Jurkat, Clone E6-1 (cell line): ENCODE measurements around the gene RSPH9.
"Not testable (repeated sequence)": the region's sequence is repeated elsewhere in the genome, so short reads cannot be mapped to it uniquely, and the experiment has no call there.

ENCODE experiments used
- DNase-seq: peaks from one replicate; pipeline ENCODE4 v3.0.0-alpha.2; 2011; ENCODE audit warnings: low read depth, low spot score
- H3K4me3 ChIP-seq: 2 replicates; pipeline ENCODE4 v1.5.1; 2011; ENCODE audit warnings: mild to moderate bottlenecking, low read length, control low read depth, moderate library complexity

RSPH9 gene

DNA sequence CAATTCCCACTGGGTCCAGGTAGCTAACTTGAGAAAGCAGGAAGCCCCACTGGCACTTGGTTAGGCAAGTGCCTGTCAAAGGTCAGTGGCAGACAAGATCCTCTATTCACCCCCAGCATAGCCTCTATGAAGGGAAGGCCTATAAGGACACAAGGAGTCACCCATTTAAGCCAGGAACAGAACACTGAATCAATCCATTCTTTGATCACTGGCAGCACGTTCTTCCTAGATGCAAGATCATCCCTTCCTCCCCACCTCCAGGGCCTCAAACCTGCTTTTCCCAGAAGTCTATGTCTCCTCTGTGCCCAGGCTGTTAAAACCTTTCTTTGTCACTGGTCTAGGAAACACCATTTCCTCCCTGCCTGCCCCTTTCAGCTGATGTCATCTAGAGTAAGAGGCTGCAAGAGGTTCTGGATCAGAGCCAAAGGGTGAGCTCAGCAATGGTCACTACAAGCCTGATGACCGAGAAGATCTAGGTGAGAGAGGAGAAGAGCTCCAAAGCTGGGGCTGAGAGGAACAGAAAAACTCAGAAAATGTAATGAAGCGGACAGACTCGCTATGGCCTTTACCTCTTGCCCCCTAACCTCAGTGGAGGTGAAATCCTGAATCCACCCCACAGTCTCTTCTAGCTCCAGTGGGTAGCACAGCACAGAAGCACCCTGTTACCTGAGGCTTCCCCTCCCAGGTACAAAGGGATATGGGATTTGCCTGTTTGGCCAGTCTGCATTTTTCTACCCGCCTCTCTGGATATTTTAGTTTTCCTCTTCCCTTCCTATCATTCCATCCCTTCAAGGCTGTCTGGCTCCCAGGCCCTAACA is 17.6 kb upstream of the RSPH9 start:
- no peak for DNase-seq
- no peak overlapping the region for H3K4me3 ChIP-seq

DNA sequence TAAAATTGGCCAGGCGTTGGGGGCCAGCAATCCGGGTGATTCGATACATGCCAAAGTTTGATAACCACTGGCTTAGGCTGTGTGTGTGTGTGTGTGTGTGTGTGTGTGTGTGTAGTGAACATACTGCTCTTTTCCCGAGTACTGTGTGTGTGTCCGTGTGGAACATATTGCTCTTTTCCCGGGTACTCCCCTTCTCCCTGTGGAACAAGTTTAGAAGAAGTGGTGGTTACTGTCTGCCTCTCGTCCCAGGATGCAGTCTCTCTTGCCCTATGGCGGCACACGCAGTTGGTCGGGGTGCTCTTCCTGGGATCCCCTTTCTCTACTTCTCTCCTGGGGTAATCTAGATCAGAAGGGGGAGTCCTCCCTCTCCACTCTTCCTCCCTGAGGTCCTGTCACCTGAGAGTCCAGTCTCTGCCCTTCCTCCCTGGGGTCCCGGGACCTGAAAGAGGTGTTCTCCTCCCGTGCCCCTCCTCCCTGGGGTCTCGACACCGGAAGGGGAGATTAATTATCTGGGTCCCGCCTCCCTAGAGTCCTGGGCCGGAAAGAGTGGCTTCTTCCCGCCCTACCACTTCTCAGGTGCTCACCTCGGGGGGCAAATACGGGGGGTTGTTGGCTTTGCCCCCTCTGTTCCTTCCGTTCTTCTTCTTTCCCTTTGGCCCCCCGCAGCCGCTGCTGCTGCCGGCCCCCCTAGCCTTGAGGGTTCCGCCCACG is 16.3 kb upstream of the RSPH9 start:
- H3K4me3 ChIP-seq = peak overlapping the region; percentile 94
- DNase-seq = peak; percentile 58

DNA sequence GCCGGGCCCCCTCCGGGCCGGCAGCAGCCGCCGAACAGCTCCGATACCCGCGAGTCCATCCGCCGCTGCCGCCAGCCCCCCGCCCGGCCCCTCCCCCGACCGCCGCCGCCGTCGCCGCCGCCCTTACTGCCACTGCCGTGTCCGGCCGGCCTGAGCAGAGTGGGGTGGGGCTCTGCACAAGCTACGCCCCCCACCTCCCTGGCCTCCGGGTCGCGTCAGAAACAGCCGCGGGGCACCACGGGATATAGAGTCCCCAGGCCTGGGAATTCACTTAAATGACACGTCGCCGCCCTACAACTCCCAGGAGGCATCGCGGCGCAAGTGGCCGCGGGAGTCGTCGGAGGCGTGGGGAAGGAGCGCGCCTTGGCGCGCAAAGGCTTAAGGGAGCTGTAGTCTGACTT is 15.7 kb upstream of the RSPH9 start, which contains the start of gene GTPBP2:
Gene GTPBP2, minus strand, starts transcription at position 161 of the 401 bp plus-strand sequence. Its CDS starts 102 bp downstream, at position 59.
- peak; percentile 97 for DNase-seq
- peak within 1 kb of the TSS; percentile 94 for H3K4me3 ChIP-seq

DNA sequence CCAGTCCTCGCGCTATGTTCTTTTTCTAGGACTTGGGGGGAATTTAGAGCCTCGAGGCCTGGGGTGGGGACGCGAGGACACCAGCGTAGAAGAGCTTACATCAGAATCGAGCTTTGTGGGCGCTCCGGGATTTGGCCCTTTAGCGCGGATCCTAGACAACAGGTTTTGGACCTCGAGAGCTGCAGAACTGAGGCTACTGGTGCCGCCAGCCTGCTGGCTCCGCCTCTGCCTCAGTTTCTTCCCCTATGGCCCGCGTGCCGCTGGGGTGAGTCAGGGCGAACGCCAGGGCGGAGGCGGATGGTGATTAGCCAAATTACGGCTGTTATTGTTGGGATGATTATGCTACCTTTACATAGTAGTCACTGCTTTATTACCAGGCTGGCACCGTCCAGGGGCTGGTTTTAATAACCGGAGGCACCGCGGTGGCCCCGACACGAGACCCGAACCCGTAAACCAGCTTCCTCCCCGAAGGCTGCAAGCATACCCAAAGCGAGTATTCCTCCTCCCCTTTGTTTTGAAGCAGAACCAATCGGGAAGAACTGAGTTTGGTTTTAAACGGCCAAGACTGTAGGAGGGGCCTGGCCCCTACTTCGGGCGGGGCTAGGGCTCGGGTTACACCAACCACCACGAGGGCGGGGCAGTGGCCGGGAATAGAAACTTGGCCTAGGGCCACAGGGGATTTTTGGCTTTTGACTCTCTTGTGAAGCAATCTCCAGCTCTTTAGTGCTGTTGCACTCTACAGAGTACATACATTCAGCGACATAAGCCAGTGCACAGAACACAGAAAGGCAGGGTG is 15.1 kb upstream of the RSPH9 start:
- H3K4me3 ChIP-seq = peak overlapping the region; percentile 94
- DNase-seq = peak; percentile 95

DNA sequence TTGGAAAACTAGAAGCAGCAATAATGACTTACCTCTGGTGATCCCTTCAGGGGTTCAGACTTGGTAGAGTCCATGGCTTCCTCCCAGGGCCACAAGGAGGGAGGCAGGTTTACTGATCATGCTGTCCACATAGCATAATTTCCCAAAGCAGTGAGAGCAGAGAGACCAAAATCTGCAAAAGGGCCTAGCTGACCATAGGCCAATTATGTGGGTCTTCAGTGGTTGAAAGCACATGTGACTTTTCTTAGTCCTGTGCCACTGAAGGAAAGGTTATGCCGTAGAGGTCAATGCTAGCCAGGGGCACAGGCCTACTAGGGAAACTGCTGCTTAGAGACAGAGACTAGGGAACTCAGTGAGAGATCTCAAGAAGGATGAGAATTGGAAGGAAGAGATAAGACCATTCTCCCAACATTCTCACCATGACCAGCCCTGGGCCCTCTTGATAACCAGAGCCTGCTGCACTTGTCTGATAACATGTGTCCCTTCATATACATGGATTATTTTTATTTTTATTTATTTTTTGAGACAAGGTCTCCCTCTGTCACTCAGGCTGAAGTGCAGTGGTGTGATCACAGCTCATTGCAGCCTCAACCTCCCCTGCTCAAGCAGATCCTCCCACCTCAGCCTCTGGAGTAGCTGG is 13.7 kb upstream of the RSPH9 start:
- H3K4me3 ChIP-seq = no peak overlapping the region
- DNase-seq = no peak

DNA sequence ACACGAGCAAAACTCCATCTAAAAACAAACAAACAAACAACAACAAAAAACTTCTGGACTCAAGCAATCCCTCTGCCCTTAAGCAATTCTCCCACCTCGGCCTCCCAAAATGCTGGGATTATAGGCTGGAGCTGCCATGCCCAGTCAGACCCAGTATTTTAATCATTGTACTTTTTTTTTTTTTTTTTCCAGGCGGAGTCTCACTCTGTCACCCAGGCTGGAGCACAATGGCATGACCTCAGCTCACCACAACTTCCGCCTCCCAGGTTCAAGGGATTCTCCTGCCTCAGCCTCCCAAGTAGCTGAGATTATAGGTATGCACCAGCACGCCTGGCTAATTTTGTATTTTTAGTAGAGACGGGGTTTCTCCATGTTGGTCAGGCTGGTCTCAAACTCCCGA is 11.8 kb upstream of the RSPH9 start:
- not testable (repeated sequence) for H3K4me3 ChIP-seq, DNase-seq

DNA sequence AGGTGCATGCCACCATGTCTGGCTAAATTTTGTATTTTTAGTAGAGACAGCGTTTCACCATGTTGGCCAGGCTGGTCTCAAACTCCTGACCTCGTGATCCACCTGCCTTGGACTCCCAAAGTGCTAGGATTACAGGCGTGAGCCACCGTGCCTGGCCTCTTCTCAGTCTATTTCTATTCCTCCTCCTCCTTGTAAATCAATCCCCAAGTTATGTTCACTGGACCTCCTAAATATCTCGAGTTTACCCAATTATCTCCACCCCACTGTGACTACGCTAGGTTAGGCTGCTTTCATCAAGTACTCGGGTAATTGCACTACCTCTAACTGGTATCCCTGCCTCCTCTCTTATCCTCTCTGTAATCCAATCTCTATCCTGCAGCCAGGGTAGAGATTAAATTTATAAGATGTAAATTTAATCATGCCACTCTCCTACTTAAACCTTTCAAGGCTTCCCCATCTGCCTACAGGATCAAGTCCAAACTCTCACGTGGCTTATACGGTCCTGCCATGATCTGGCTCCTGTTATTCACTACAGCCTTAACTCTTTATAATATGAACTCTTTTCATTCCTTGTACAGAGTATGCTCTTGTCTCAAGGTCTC is 10.0 kb upstream of the RSPH9 start:
- peak overlapping the region; percentile 100; the same call in 1 of the 2 replicates for H3K4me3 ChIP-seq
- no peak for DNase-seq

DNA sequence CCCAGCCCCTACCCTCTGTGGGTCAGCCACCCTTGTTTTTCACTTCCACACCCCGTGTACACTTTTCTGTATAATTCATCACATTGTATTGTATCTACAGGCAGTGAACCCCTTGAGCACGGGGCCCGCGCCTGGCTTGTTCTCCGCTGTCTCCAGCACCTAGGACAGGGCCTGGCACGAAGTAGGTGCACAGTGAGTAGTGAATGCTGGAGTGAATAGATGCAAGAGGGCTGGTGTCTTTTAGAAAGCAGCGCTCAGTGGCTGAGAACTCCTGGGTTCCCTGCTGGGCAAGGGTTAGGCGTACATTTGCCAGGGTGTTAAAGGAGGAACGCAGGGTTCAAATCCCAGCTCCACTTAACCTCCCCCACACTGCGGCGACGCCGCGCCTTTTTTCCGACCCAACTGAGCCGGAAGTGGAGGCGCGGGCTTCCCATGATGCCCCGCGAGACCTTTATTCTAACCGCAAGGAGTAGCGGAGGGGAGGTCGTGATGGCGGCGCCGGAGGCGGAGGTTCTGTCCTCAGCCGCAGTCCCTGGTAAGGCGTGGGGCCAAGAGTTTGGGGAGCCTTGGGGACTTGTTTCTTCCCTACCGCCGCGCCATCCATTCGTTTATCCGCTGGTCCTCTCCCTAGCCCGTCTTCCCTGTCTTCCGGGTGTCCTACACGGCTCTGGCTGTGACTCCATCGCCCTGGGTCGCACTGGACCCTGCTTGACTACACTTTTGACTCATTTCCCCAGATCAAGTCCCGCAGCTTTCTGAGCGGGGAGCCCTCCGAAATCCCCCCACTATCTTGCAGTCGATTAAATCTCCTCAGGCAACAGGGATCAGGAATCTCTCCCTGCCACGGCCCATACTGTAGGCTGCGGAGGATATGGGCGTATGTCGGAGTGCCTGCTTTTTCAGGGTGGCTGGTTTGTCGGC is 9.2 kb upstream of the RSPH9 start, which contains the start of gene MAD2L1BP:
Gene MAD2L1BP, plus strand, starts transcription at position 454 of the 921 bp plus-strand sequence. Its CDS starts 36 bp downstream, at position 490.
- peak; percentile 88 for DNase-seq
- H3K4me3 ChIP-seq = peak within 1 kb of the TSS; percentile 100

DNA sequence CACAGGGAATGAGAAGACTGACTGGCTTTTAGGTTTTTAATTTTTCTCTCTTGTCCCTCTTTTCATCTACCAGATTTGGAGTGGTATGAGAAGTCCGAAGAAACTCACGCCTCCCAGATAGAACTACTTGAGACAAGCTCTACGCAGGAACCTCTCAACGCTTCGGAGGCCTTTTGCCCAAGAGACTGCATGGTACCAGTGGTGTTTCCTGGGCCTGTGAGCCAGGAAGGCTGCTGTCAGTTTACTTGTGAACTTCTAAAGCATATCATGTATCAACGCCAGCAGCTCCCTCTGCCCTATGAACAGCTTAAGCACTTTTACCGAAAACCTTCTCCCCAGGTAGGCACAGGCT is 8.6 kb upstream of the RSPH9 start:
- peak overlapping the region; percentile 100 for H3K4me3 ChIP-seq
- DNase-seq = no peak

DNA sequence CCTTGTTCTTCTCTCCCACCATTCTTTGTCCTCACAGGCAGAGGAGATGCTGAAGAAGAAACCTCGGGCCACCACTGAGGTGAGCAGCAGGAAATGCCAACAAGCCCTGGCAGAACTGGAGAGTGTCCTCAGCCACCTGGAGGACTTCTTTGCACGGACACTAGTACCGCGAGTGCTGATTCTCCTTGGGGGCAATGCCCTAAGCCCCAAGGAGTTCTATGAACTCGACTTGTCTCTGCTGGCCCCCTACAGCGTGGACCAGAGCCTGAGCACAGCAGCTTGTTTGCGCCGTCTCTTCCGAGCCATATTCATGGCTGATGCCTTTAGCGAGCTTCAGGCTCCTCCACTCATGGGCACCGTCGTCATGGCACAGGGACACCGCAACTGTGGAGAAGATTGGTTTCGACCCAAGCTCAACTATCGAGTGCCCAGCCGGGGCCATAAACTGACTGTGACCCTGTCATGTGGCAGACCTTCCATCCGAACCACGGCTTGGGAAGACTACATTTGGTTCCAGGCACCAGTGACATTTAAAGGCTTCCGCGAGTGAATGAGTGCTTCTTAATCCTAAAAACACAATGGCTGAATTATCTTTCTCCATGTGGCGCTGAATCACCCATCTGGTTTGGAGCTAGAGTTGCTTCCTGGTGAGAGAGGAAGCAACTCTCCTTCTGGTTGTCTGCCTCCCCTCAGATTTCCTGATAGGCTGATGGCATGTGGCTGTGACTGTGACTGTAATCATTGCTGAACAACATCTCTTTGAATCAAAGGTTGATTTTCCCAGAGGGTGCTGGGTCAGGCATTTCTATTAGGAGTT is 4.6 kb upstream of the RSPH9 start:
- no peak for DNase-seq
- H3K4me3 ChIP-seq = no peak overlapping the region

DNA sequence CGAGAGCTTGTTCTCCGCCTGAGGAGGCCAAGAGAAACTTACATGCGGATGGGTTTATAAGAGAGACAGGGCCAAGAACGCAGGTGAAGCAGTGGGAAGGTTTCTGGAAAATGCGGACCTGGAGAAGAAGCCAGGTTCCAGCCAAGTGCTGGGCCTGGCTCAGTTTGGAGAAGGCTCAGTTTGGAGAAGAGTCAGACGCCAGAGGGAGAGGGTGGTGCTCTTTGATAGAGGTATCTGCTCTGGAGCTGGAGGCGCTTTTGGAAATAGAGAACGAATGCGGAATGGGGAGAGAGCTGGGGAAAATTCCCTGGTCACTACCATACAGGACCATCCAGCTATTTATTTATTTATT is 753 bp downstream of the RSPH9 start:
- H3K4me3 ChIP-seq = no peak overlapping the region
- no peak for DNase-seq

DNA sequence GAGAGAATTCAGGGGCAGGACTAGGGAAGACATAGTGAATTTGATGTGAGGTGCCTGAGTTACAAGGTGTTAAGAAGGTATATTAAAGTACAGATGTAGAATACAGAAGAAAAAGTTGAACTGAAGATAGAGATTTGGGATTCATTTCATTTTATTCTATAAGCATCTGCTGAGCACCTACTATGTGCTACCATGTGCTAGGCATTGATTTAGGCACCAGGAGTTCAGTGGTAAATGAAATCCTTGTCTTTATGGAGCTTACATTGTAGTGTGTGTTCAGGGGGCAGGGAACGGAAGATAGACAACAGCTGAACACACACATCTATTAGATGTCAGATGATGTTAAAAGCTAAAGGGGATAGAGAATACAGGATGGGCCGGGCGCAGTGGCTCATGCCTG is 2.8 kb downstream of the RSPH9 start:
- no peak for DNase-seq
- no peak overlapping the region for H3K4me3 ChIP-seq

DNA sequence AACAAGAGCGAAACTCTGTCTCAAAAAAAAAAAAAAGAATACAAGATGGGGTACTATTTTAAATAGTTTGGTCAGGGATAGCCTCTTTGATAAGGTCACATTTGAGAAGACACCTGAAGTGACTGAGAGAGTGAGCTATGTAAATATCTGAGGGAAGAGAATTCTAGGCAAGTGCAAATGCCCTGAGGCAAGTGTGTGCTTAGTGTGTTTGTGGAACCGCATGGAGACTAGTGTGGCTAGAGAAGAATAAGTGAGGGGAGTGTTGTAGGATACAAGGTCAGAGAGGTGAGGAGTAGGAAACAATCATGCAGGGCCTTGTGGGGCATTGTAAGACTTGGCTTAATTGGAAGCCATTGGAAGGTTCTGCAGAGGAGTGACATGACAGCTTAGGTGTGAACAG is 3.4 kb downstream of the RSPH9 start:
- no peak for DNase-seq
- H3K4me3 ChIP-seq = no peak overlapping the region

DNA sequence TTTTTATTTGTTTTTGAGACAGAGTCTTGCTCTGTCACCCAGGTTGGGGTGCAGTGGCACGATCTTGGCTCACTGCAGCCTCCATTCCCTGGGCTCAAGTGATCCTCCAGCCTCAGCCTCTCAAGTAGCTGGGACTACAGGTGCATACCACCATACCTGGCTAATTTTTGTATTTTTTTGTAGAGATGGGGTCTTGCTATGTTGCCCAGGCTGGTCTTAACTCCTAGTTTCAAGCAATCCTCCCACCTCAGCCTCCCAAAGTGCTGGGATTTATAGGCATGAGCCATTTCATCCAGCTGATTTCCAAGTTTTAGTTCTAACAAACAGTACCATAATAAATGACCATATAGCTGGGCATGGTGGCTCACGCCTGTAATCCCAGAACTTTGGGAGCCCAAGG is 8.0 kb downstream of the RSPH9 start:
- DNase-seq, H3K4me3 ChIP-seq: not testable (repeated sequence)

DNA sequence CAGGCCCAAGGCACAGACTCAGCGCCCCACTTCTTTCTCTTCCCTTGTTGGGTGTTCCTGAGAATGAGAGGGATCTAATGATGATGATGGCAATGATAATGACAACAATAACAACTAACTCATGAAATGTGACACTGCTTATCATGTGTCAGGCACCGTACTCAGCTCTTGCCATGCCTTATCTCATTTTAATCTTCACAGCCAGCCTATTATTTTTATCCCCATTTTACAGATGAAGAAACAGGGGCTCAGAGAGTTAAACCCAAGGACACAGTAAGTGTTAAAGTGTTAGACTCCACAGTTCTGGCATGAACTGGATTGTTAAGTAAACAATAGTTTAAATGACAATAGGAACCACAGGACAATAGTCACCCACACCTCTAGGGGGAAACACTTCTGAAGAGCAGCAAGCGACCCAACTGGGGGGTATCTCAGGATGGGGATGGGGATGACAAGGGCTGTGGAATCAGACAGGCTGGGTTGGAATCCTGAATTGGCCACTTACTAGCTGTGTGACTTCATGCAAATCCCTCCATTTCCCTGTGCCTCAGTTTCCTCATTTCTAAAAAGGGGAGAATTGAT is 12.5 kb downstream of the RSPH9 start:
- DNase-seq = no peak
- H3K4me3 ChIP-seq = no peak overlapping the region

DNA sequence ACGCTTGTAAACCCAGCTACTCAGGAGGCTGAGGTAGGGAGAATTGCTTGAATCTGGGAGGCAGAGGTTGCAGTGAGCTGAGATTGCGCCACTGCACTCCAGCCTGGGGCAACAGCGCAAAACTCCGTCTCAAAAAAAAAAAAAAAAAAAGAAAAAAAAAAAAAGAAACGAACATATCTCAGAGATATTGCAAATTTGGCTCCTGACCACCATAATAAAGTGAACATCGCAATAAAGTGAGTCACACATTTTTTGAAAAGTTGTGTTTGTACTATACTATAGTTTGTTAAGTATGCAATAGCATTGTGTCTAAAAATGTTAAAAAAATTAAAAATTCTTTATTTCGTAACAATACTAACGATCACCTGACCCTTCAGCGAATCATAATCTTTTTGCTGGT is 13.3 kb downstream of the RSPH9 start:
- H3K4me3 ChIP-seq = no peak overlapping the region
- no peak for DNase-seq

DNA sequence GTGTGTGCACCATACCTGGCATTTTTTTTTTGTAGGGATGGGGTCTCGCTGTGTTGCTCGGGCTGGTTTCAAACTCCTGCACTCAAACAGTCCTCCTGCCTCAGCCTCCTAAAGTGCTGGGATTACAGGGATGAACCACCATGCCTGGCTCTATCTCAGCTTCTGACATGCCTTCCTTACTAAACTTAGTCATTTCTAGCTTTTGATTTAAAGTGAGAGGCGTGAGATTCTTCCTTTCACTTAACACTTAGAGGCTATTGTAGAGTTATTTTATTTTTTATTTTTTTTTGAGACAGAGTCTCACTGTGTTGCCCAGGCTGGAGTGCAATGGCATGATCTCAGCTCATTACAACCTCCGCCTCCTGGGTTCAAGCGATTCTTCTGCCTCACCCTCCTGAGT is 18.1 kb downstream of the RSPH9 start:
- not testable (repeated sequence) for DNase-seq, H3K4me3 ChIP-seq
